Measurements from ENCODE around the gene KIF1B. TPM values are rescaled to one million over a fixed set of nuclear protein-coding genes. Genes with fewer than 3 reads are reported as not detected.

KIF1B gene
- total RNA-seq, 1 donor from 2014 or later = 38.0 TPM

DNA sequence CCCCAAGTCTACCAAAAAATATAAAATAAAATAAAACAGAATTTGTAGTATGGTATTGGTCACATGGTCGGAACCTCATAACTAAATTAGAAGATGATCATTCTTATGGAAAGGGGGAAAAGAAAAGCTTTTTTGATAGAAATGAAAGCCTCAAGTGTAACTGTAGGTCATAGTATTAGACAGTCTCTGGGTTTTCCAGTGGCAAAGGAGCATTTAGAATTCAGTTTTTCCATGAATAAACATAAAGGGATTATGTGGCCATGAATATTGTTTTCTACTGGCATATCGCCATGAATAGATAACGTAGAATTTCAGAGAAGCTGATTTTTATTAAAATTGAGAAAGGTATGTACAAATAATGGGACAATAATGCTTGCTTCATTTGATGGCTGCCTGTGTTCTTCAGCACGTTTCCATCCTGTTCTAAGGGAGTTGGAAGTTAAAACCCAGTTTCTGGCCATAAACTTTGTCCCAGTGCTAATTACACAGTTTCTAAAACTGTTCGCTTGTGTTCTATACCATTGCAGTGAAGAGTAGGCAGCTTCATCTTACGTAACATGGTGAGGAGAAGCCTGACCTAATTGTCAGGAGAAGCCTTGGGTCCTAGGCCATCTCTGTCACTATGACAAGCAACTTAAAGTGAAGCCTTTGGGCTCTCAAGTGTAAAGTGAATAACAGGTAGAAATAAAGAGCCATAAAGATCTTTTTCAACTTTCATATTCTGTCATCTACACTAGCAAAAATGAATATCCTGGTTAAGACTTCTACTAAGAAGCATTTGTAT is 118.0 kb downstream of the KIF1B start:
- no peaks in the 10 kb centered on the region for H3K4me1 ChIP-seq
- H3K9me3 ChIP-seq = no peaks in the 10 kb centered on the region
- intact Hi-C loops (cut with DNase I) = no loop called here
- no peak overlapping the region for H3K4me3 ChIP-seq
- ATAC-seq (no peak), DNase-seq (no peak)
- H3K36me3 ChIP-seq = peaks cover 36% of the 10 kb centered on the region
- no peak overlapping the region for H3K27ac ChIP-seq
- TF ChIP-seq, protein P1, sequence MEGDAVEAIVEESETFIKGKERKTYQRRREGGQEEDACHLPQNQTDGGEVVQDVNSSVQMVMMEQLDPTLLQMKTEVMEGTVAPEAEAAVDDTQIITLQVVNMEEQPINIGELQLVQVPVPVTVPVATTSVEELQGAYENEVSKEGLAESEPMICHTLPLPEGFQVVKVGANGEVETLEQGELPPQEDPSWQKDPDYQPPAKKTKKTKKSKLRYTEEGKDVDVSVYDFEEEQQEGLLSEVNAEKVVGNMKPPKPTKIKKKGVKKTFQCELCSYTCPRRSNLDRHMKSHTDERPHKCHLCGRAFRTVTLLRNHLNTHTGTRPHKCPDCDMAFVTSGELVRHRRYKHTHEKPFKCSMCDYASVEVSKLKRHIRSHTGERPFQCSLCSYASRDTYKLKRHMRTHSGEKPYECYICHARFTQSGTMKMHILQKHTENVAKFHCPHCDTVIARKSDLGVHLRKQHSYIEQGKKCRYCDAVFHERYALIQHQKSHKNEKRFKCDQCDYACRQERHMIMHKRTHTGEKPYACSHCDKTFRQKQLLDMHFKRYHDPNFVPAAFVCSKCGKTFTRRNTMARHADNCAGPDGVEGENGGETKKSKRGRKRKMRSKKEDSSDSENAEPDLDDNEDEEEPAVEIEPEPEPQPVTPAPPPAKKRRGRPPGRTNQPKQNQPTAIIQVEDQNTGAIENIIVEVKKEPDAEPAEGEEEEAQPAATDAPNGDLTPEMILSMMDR (IDR thresholded peaks at IDR 0.05) = no peak
- no peaks in the 10 kb centered on the region for H3K27me3 ChIP-seq (ENCODE audit: low read depth)

DNA sequence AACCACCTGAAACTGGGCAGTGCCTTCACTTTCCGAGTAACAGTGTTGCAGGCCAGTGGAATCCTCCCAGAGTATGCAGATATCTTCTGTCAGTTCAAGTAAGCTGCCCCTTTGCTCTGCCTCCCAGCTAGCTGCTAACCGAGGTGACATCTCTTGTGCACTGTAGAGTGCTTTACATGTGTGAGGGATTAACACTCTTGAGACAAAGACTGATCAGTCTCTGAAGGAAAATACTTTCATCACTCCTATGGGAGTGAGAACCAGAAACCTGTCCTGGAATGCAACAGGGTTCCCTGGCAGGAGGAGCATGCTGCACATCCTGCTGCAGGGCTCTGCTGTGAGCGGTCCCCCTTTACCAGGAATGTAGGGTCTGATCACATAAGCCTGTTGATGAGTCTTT is 127.1 kb downstream of the KIF1B start:
- no peak for DNase-seq
- Histone ChIP-seq H3K4me1 (no peaks in the 10 kb centered on the region), H3K27ac (no peak overlapping the region), H3K9me3 (no peaks in the 10 kb centered on the region), H3K4me3 (no peak overlapping the region), H3K27me3 (ENCODE audit: low read depth) (no peaks in the 10 kb centered on the region), H3K36me3 (peaks cover 81% of the 10 kb centered on the region)
- TF ChIP-seq, protein P1 (IDR thresholded peaks at IDR 0.05) = no peak
- ATAC-seq = no peak
- intact Hi-C loops (cut with DNase I) = no loop called here

DNA sequence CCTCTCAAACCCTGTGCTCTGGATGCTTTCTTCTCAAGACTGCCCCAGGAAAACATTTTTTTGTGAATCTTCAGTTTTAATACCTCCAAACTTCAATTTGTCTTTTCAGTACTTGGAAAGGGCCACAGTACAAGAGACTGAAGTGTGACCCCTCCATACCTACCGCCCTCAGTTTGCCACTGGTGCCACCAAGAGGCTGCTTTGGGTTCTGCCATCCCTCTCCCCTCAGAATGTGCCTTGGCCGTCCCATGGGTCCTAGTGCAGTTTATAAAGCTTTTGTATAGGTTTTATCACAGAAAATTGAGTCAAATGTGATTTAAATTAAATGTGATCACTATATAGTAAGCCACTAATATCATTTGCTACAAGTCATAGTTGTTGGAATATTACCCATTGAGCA is 127.7 kb downstream of the KIF1B start:
- intact Hi-C loops (cut with DNase I) = no loop called here
- TF ChIP-seq, protein P1 (IDR thresholded peaks at IDR 0.05) = peak; percentile 62
- Histone ChIP-seq H3K27ac (no peak overlapping the region), H3K36me3 (peaks cover 87% of the 10 kb centered on the region), H3K4me1 (no peaks in the 10 kb centered on the region), H3K4me3 (no peak overlapping the region), H3K9me3 (no peaks in the 10 kb centered on the region), H3K27me3 (ENCODE audit: low read depth) (no peaks in the 10 kb centered on the region)
- ATAC-seq (peak; percentile 82 to 86), DNase-seq (no peak)

DNA sequence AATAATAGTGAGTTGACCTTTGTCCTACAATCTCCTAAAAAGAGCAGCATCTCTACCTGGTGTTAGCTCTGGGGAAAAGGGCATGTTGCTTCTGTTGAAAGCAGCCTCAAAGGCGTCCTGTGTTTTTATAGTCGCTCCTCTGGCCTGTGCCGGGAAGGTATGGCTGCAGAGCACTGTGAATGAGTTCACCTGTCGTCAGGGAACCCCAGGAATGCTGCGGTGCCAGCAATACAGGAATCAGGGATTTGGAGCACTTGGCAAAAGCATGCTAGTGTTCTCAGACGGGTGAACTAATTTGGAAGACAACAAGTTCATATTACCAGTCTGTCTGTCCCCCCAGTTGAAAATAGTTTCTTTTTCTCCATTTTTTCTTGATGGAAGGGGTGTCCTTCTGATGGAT is 128.2 kb downstream of the KIF1B start:
- TF ChIP-seq, protein P1 (IDR thresholded peaks at IDR 0.05) = no peak
- intact Hi-C loops (cut with DNase I) = no loop called here
- Histone ChIP-seq H3K36me3 (peaks cover 92% of the 10 kb centered on the region), H3K27me3 (ENCODE audit: low read depth) (no peaks in the 10 kb centered on the region), H3K9me3 (no peaks in the 10 kb centered on the region), H3K27ac (no peak overlapping the region), H3K4me1 (no peaks in the 10 kb centered on the region), H3K4me3 (no peak overlapping the region)
- no peak for DNase-seq
- ATAC-seq = no peak

DNA sequence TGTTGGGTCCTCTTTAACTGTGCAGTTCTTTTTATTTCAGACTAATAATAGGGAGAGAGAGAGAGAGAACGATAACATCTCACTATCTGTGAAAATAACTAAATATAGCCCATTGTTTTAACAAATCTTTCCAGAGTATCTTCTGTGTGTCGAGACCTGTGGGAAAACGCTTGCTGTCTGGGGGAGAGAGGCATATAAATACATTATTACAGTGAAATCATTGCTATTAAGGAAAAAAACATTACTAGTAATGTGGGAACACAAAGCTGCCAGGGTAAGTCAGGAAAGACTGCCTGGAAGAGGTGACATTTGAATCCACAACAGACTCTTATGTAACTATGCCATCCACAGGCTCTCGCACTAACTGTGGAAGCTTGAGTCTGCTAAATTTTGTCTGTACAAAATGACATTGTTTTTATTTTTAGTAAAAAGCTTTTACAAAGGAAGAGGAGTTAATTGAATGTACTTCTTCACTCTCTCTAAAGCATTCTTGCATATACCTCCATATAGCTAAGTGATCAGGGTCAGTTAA is 128.7 kb downstream of the KIF1B start:
- intact Hi-C loops (cut with DNase I) = no loop called here
- H3K36me3 ChIP-seq = peaks cover 94% of the 10 kb centered on the region

More for the DNA sequence above, 128.7 kb downstream of the KIF1B start:
- DNase-seq (no peak), ATAC-seq (no peak)
- Histone ChIP-seq H3K9me3 (no peaks in the 10 kb centered on the region), H3K4me3 (no peak overlapping the region), H3K27ac (no peak overlapping the region), H3K4me1 (no peaks in the 10 kb centered on the region), H3K27me3 (ENCODE audit: low read depth) (no peaks in the 10 kb centered on the region)
- TF ChIP-seq, protein P1 (IDR thresholded peaks at IDR 0.05) = no peak
